Body of pancreas (tissue), 4 donors: Measurements from ENCODE around the gene PPID.

Experiments
- CTCF ChIP-seq, 7 experiments: fragments of 450-650 bp in 4 of 7; fragments of 200-600 bp in 3 of 7; sonication (generic) in 3 of 7; IDR thresholded peaks; one replicate each; pipeline ENCODE4 v1.5.1; 2016 to 2019; ENCODE audit warnings: antibody characterized with exemption in 7 of 7
- POLR2A ChIP-seq, 3 donors: fragments of 450-650 bp; IDR thresholded peaks; one replicate each; pipeline ENCODE4 v1.6.1; 2016; ENCODE audit warnings: antibody characterized with exemption in 3 of 3, mild to moderate bottlenecking in 2 of 3

- peak in 1 of 7 experiments; percentile 8 for TF ChIP-seq CTCF (IDR thresholded peaks at IDR 0.05)
- peak; percentile 57 to 89 (median 85) for TF ChIP-seq POLR2A (IDR thresholded peaks at IDR 0.05)
Measured at GRCh38 chr4:158722917-158723793, at the start of gene PPID.
